Measurements from ENCODE around the gene PPFIA3. TPM values are rescaled to one million over a fixed set of nuclear protein-coding genes. Genes with fewer than 3 reads are reported as not detected.

The PPFIA3 gene
- polyA plus RNA-seq, 1 of the 3 experiments (the other 2 are of a cell fraction) = 5.7 TPM

DNA sequence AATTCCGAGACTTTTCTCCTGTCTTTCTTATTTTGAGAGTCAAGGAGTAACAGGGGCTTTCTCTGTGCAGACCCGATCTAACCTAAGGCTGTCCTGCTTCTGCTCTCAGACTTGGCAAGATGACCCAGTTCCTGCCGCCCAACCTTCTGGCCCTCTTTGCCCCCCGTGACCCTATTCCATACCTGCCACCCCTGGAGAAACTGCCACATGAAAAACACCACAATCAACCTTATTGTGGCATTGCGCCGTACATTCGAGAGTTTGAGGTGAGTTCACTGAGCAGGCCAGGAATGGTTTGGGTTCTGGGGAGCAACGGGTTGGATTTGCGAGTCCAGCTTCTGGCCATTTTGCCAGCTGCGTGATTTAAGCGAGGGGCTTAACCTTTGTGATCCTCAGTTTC is 33.0 kb upstream of the PPFIA3 start:
- peaks cover 22 to 38% of the 10 kb centered on the region in 2 experiments for H3K36me3 ChIP-seq (replicated peaks in 1 of 2; ENCODE audit: control insufficient read depth in 1 of 2, insufficient read depth in 2 of 2, low read length in 1 of 2)

DNA sequence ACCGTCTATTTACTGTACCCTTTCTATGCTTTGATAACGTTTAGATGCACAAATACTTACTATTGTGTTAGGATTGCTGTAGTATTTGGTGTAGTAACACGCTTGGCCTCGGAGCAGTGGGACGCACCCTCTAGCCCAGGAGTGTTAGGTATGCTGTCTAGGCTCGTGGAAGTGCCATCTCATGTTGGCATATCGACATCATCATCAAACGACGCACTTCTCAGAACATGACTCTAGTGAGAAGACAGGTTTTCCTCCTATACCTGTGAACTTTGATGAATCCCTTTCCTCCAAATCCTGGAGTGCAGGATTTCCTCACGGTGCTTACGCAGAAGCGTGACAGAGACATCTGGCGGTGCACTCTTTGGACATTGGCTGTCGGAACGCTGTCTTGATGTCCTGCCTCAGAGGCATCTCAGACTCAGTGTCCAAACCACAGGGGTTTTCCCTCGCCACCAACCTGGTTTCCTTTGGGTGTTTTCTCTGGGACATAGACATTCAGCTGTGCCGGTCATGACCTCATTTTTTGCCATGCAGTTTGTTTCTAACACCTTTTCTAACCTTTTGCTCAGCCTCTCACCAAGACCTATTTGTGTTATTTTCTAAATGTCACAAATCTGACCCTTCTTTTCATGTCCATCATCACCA is 27.8 kb upstream of the PPFIA3 start:
- H3K36me3 ChIP-seq (replicated peaks in 1 of 2; ENCODE audit: control insufficient read depth in 1 of 2, insufficient read depth in 2 of 2, low read length in 1 of 2) = peaks cover 41 to 76% of the 10 kb centered on the region in 2 experiments
- no peak for TF ChIP-seq MEF2A (IDR thresholded peaks at IDR 0.05; ENCODE audit: borderline replicate concordance, low read depth)
- no peak for TF ChIP-seq MXI1 (IDR thresholded peaks at IDR 0.05; ENCODE audit: low read depth, low read length)
- TF ChIP-seq EP300 (IDR thresholded peaks at IDR 0.05; ENCODE audit: borderline replicate concordance in 1 of 2, low read depth in 1 of 2, low read length in 1 of 2) = no peak
- TF ChIP-seq NFIC (IDR thresholded peaks at IDR 0.05; ENCODE audit: borderline replicate concordance) = no peak
- no peak for TF ChIP-seq CHD2 (IDR thresholded peaks at IDR 0.05; ENCODE audit: low read length, partially characterized antibody)
- TF ChIP-seq RXRA (IDR thresholded peaks at IDR 0.05; ENCODE audit: borderline replicate concordance, low read depth) = no peak
- TF ChIP-seq, protein P1, sequence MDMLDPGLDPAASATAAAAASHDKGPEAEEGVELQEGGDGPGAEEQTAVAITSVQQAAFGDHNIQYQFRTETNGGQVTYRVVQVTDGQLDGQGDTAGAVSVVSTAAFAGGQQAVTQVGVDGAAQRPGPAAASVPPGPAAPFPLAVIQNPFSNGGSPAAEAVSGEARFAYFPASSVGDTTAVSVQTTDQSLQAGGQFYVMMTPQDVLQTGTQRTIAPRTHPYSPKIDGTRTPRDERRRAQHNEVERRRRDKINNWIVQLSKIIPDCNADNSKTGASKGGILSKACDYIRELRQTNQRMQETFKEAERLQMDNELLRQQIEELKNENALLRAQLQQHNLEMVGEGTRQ (IDR thresholded peaks at IDR 0.05; ENCODE audit: borderline replicate concordance, low read depth, low read length) = no peak
- TF ChIP-seq TAF1 (IDR thresholded peaks at IDR 0.05; ENCODE audit: borderline replicate concordance, low read depth, low read length) = no peak
- TF ChIP-seq GATA2 (CRISPR knock-in tag; IDR thresholded peaks at IDR 0.05) = no peak
- TF ChIP-seq, protein P2, sequence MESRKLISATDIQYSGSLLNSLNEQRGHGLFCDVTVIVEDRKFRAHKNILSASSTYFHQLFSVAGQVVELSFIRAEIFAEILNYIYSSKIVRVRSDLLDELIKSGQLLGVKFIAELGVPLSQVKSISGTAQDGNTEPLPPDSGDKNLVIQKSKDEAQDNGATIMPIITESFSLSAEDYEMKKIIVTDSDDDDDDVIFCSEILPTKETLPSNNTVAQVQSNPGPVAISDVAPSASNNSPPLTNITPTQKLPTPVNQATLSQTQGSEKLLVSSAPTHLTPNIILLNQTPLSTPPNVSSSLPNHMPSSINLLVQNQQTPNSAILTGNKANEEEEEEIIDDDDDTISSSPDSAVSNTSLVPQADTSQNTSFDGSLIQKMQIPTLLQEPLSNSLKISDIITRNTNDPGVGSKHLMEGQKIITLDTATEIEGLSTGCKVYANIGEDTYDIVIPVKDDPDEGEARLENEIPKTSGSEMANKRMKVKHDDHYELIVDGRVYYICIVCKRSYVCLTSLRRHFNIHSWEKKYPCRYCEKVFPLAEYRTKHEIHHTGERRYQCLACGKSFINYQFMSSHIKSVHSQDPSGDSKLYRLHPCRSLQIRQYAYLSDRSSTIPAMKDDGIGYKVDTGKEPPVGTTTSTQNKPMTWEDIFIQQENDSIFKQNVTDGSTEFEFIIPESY (IDR thresholded peaks at IDR 0.05; ENCODE audit: borderline replicate concordance, low read depth) = no peak

More for the DNA sequence above, 33.0 kb upstream of the PPFIA3 start:
- no peak overlapping the region; a peak in 1 of 4 replicates for H3K27ac ChIP-seq (ENCODE audit: low read depth in 2 of 2, low read length in 1 of 2)
- WGBS (ENCODE audit: low lambda C conversion rate) = 23% methylated on average over 10 of the region's 11 CpGs
- DNase-seq = no peak
- H3K4me2 ChIP-seq = peak overlapping the region; percentile 99
- ChIA-PET POLR2A (no interaction called here), CTCF (interaction anchor here (0.6 to 4.3 kb wide), 5 partner anchors 12 to 134 kb away, joined by 3 to 40 read pairs (median 10); a partner anchor contains a TSS)
- H3K4me1 ChIP-seq (ENCODE audit: control insufficient read depth in 1 of 2, insufficient read depth in 2 of 2, low read depth in 1 of 2, low read length in 1 of 2) = peaks cover 10 to 12% of the 10 kb centered on the region in 2 experiments; a peak in 1 of 4 replicates
- H3K9me3 ChIP-seq = no peaks in the 10 kb centered on the region
- no peak overlapping the region for H2AFZ ChIP-seq (ENCODE audit: low read depth)
- peak overlapping the region; percentile 98 for H3K9ac ChIP-seq
- no peaks in the 10 kb centered on the region for H3K9me2 ChIP-seq
- H3F3A ChIP-seq (replicated peaks; ENCODE audit: insufficient read depth) = peaks cover 5% of the 10 kb centered on the region
- H3K27me3 ChIP-seq (ENCODE audit: insufficient read depth) = no peaks in the 10 kb centered on the region
- H3K79me2 ChIP-seq (ENCODE audit: insufficient read depth) = peaks cover 64% of the 10 kb centered on the region
- peaks cover 58% of the 10 kb centered on the region for H4K20me1 ChIP-seq (ENCODE audit: insufficient read depth)
- TF ChIP-seq NRF1 (IDR thresholded peaks at IDR 0.05; ENCODE audit: low read depth, low read length) = no peak
- TF ChIP-seq MEF2A (IDR thresholded peaks at IDR 0.05; ENCODE audit: borderline replicate concordance, low read depth) = no peak
- TF ChIP-seq, protein P3, sequence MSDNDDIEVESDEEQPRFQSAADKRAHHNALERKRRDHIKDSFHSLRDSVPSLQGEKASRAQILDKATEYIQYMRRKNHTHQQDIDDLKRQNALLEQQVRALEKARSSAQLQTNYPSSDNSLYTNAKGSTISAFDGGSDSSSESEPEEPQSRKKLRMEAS (IDR thresholded peaks at IDR 0.05; ENCODE audit: low read depth) = no peak
- TF ChIP-seq NFIC (IDR thresholded peaks at IDR 0.05; ENCODE audit: borderline replicate concordance) = no peak
- TF ChIP-seq GABPA (IDR thresholded peaks at IDR 0.05; ENCODE audit: low read depth) = no peak
- TF ChIP-seq ELF1 (IDR thresholded peaks at IDR 0.05) = no peak
- TF ChIP-seq FOSL2 (IDR thresholded peaks at IDR 0.05; ENCODE audit: borderline replicate concordance, low read depth) = no peak
- TF ChIP-seq, protein P4, sequence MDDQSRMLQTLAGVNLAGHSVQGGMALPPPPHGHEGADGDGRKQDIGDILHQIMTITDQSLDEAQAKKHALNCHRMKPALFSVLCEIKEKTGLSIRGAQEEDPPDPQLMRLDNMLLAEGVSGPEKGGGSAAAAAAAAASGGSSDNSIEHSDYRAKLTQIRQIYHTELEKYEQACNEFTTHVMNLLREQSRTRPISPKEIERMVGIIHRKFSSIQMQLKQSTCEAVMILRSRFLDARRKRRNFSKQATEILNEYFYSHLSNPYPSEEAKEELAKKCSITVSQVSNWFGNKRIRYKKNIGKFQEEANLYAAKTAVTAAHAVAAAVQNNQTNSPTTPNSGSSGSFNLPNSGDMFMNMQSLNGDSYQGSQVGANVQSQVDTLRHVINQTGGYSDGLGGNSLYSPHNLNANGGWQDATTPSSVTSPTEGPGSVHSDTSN (IDR thresholded peaks at IDR 0.05) = no peak
- no peak for TF ChIP-seq TAF1 (IDR thresholded peaks at IDR 0.05; ENCODE audit: borderline replicate concordance, low read depth, low read length)
- no peak for TF ChIP-seq EZH2phosphoT487 (IDR thresholded peaks at IDR 0.05; ENCODE audit: borderline replicate concordance, low read depth)
- TF ChIP-seq, protein P1 (IDR thresholded peaks at IDR 0.05; ENCODE audit: borderline replicate concordance, low read depth, low read length) = no peak
- no peak for TF ChIP-seq SIN3A (IDR thresholded peaks at IDR 0.05; ENCODE audit: borderline replicate concordance, low read depth, low read length)
- TF ChIP-seq, protein P5, sequence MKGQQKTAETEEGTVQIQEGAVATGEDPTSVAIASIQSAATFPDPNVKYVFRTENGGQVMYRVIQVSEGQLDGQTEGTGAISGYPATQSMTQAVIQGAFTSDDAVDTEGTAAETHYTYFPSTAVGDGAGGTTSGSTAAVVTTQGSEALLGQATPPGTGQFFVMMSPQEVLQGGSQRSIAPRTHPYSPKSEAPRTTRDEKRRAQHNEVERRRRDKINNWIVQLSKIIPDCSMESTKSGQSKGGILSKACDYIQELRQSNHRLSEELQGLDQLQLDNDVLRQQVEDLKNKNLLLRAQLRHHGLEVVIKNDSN (IDR thresholded peaks at IDR 0.05; ENCODE audit: borderline replicate concordance, low read depth) = no peak
- H3K4me3 ChIP-seq (ENCODE audit: low read depth in 2 of 2, low read length in 1 of 2) = peak overlapping the region; percentile 78 to 99

More for the DNA sequence above, 27.8 kb upstream of the PPFIA3 start:
- Histone ChIP-seq H3K4me3 (ENCODE audit: low read depth in 2 of 2, low read length in 1 of 2) (no peak overlapping the region), H3K4me2 (no peak overlapping the region), H3K27me3 (ENCODE audit: insufficient read depth) (no peaks in the 10 kb centered on the region), H3F3A (replicated peaks; ENCODE audit: insufficient read depth) (peaks cover 16% of the 10 kb centered on the region), H3K9ac (no peak overlapping the region), H3K79me2 (ENCODE audit: insufficient read depth) (peaks cover 96% of the 10 kb centered on the region), H4K20me1 (ENCODE audit: insufficient read depth) (peaks cover 91% of the 10 kb centered on the region), H2AFZ (ENCODE audit: low read depth) (no peak overlapping the region), H3K9me2 (no peaks in the 10 kb centered on the region), H3K27ac (ENCODE audit: low read depth in 2 of 2, low read length in 1 of 2) (no peak overlapping the region), H3K4me1 (ENCODE audit: control insufficient read depth in 1 of 2, insufficient read depth in 2 of 2, low read depth in 1 of 2, low read length in 1 of 2) (peaks cover 4 to 7% of the 10 kb centered on the region in 2 experiments; a peak in 1 of 4 replicates), H3K9me3 (no peaks in the 10 kb centered on the region)
- 93% methylated on average over 16 of the region's 17 CpGs for WGBS (ENCODE audit: low lambda C conversion rate)
- POLR2A ChIA-PET = no interaction called here
- CTCF ChIA-PET = interaction anchor here (1.3 kb wide), 1 partner anchor 14 kb away, joined by 4 read pairs; no protein-coding TSS in a partner anchor
- DNase-seq = no peak
